SH-SY5Y (cell line): ENCODE results near the gene KLHL22.

Experiments
- GATA2 ChIP-seq: IDR thresholded peaks from 2 replicates; pipeline ENCODE4 v1.6.1; 2011; ENCODE audit warnings: mild to moderate bottlenecking, low read depth, low read length
- GATA3 ChIP-seq: IDR thresholded peaks from 2 replicates; pipeline ENCODE4 v1.6.1; 2011; ENCODE audit warnings: low read depth, mild to moderate bottlenecking, low read length, moderate library complexity

GRCh38 chr22:20531154-20531403 lies 35.5 kb upstream of the KLHL22 start:
- no peak for TF ChIP-seq GATA2
- no peak for TF ChIP-seq GATA3
